ENCODE data around the gene EVC2. TPM values are rescaled to one million over a fixed set of nuclear protein-coding genes. Genes with fewer than 3 reads are reported as not detected.
"Not testable (repeated sequence)": the region's sequence is repeated elsewhere in the genome, so short reads cannot be mapped to it uniquely, and the experiment has no call there.

The EVC2 gene
- total RNA-seq, 1 donor, result 9.9 TPM

DNA sequence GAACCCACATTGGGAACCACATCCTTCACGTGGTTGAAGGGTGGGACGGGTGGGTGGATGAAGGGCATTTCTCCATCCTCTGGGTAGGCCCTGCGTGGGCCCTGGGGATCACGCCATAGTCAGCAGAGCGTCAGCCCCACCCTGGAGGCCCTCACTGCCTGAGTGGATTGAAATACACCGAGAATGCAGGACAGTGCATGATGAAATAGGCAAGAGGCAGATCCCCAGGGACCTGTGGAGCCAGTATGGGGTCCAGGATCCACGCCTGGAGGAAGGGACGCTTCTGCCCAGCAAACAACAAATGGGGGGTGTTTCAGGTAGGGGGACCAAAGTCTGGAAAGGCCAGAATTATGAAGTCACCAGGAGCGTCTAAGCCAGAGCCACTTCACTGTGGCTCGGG lies 22.1 kb upstream of the EVC2 start:
- DNase-seq (ENCODE audit: low read depth), result no peak
- no peak overlapping the region for H3K4me3 ChIP-seq (ENCODE audit: low read depth, low read length)
- TF ChIP-seq, protein P1, sequence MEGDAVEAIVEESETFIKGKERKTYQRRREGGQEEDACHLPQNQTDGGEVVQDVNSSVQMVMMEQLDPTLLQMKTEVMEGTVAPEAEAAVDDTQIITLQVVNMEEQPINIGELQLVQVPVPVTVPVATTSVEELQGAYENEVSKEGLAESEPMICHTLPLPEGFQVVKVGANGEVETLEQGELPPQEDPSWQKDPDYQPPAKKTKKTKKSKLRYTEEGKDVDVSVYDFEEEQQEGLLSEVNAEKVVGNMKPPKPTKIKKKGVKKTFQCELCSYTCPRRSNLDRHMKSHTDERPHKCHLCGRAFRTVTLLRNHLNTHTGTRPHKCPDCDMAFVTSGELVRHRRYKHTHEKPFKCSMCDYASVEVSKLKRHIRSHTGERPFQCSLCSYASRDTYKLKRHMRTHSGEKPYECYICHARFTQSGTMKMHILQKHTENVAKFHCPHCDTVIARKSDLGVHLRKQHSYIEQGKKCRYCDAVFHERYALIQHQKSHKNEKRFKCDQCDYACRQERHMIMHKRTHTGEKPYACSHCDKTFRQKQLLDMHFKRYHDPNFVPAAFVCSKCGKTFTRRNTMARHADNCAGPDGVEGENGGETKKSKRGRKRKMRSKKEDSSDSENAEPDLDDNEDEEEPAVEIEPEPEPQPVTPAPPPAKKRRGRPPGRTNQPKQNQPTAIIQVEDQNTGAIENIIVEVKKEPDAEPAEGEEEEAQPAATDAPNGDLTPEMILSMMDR (IDR thresholded peaks at IDR 0.05; ENCODE audit: insufficient read depth, low read depth, low read length), result no peak

DNA sequence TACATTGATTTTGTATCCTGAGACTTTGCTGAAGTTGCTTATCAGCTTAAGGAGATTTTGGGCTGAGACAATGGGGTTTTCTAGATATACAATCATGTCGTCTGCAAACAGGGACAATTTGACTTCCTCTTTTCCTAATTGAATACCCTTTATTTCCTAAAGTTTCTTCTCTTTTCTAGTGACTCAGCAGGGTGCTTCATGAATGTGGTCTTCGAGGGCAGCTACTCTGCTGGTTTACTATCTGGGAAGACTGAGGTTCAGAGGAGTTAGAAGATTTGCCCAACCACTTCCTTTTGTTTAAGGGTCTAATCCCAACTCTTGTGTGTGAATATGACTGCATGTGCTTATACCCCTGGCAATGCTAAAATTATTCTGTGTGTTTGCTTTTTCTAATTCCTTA lies 20.1 kb upstream of the EVC2 start:
- DNase-seq (ENCODE audit: low read depth); H3K4me3 ChIP-seq (ENCODE audit: low read depth, low read length): not testable (repeated sequence)

DNA sequence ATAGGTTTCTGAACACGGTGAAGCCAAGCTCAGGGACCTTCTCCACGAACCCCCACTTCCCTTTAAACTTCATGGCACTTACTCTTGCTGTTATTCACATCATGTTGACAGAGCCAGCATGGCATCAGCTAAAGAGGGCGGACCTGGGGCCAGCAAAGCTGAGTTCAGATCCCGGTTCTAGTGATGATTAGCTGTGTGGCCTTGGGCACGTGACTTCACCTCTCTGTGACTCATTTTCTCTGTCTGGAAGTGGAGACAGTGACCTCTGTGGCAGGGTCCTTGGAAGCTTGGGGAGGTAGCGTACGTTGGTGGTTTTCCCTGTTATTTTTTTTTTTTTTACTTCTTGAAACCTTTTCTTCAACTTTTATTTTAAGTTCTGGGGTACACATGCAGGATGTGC lies 16.0 kb upstream of the EVC2 start:
- TF ChIP-seq, protein P1 (IDR thresholded peaks at IDR 0.05; ENCODE audit: insufficient read depth, low read depth, low read length), result no peak
- no peak overlapping the region for H3K4me3 ChIP-seq (ENCODE audit: low read depth, low read length)
- DNase-seq (ENCODE audit: low read depth), result no peak

DNA sequence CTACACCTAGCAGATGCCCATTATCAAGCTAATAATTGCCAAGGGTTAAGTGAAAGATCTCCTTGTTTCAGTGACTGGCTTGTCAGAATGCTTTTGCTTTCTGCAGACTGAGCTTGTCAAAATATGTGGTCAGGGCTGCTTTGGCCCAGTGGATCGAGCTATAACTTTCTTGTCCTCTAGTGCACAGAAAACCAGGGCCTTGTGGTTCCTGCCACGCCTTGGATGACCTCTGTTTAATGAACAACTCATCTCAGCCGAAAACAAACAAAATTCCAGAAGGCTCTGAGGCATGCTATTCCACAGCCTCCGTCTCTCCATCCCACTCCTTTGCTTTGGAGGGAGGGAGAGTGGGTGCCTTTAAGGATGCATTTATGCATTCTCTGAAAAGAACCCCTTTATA lies 14.0 kb upstream of the EVC2 start:
- DNase-seq (ENCODE audit: low read depth), result peak; percentile 72
- H3K4me3 ChIP-seq (ENCODE audit: low read depth, low read length), result no peak overlapping the region
- TF ChIP-seq, protein P1 (IDR thresholded peaks at IDR 0.05; ENCODE audit: insufficient read depth, low read depth, low read length), result no peak

DNA sequence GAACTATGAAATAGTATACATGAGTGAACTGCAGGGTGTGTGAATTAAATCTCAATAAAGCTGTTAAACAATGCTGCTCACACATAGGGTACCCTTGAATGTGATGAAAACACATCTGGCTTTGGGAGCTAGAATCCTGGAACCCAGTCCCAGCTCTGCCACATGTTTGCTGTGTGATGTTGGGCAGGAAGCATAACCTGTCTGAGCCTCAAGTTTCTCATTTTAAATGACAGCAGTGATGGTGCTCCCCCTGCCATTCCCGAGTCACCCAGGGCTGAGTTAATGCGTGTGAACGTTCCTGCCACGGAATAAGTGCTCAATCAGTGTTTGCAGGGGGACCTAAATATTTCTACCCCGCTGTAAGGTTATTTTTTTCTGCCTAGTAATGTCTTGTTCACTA lies 13.6 kb upstream of the EVC2 start:
- DNase-seq (ENCODE audit: low read depth), result no peak
- no peak overlapping the region for H3K4me3 ChIP-seq (ENCODE audit: low read depth, low read length)
- TF ChIP-seq, protein P1 (IDR thresholded peaks at IDR 0.05; ENCODE audit: insufficient read depth, low read depth, low read length), result no peak

DNA sequence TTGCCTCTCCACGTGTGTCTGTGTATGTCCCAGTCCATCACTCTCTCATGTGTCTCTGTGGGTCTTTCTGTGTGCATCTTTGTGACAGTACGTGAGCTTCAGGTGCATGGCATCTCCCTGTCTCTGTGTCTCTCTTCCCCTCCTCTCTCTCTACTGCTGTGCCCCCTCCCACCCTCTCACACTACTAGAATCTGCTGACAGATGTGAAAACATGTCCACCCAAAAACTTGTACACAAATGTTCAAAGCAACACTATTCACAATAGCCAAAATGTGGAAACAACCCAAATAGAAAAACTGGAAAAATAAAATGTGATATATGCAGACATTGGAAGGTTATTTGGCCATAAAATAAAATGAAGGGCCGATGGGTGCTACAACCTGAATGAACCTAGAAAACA lies 12.6 kb upstream of the EVC2 start:
- DNase-seq (ENCODE audit: low read depth), result no peak
- TF ChIP-seq, protein P1 (IDR thresholded peaks at IDR 0.05; ENCODE audit: insufficient read depth, low read depth, low read length), result no peak
- H3K4me3 ChIP-seq (ENCODE audit: low read depth, low read length), result no peak overlapping the region

DNA sequence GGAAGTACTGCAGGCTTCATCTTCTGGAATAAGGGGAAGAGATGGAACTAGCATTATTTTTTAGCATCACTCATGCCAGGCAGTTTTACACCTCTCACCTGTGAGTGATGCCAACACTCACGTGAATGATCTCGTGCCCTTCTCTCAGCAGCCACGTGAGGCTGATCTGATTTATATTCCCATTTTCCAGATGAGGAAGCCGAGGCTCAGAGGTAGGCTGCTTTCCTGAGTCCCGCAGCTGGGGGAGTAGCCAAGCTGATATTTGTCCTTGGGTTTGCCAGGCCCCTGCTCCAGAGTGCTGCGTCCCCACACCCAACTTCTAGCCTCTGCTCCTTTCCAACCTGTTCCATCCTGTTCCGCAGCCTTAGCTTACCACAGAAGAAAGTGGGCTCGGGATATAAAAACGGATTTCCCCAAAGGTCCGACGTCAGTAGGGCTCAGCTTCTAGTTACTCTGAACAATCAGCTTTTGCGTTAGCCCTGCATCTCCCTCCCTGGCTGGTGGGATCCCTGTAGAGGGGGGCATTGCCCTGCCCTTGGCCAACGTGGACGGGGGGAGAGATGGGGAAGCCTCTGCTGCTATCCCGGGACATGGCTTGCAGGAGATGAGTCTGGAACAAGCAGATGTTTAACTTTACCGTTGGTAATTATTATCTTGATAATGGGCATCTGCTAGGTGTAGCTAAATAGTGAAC lies 11.9 kb upstream of the EVC2 start:
- no peak overlapping the region for H3K4me3 ChIP-seq (ENCODE audit: low read depth, low read length)
- no peak for DNase-seq (ENCODE audit: low read depth)
- TF ChIP-seq, protein P1 (IDR thresholded peaks at IDR 0.05; ENCODE audit: insufficient read depth, low read depth, low read length), result no peak

Measured in fibroblast of villous mesenchyme (primary cell).